ENCODE measurements around the gene CCIN. TPM values are rescaled to one million over a fixed set of nuclear protein-coding genes. Genes with fewer than 3 reads are reported as not detected.

The CCIN gene
- total RNA-seq, 2 donors from 2014 or later, result 2.0 to 2.5 TPM

DNA sequence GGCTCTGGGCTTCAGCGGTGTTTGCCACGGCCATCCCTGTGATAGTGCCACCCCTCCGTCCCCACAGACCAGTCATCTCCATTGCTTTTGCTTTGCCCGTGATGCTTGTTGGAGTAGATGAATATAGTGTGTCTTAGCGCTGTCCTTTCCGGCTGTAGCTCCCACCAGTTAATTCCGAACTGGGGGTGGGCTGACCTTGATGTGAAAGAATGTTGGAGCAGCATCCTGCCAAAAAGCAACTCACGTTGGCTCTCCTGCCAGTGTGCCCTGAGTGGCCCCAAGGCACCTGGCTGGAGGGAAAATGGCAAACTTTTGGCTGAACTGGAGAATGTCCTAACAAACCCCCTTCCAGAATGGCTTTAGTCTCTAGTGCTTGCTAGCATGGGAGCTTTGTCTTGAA is 41.5 kb downstream of the CCIN start:
- intact Hi-C loops (cut with DNase I), result no loop called here
- no peak for DNase-seq (ENCODE audit: low spot score)

DNA sequence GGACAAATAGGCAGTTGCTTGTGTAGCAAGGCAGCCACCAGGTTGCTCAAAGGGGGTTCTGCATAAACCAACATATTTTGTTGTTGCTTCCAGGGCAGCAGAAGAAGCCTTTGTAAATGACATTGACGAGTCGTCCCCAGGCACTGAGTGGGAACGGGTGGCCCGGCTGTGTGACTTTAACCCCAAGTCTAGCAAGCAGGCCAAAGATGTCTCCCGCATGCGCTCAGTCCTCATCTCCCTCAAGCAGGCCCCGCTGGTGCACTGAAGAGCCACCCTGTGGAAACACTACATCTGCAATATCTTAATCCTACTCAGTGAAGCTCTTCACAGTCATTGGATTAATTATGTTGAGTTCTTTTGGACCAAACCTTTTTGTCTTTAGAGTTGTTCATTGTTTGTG is 42.3 kb downstream of the CCIN start:
- no peak for DNase-seq (ENCODE audit: low spot score)
- intact Hi-C loops (cut with DNase I), result no loop called here

DNA sequence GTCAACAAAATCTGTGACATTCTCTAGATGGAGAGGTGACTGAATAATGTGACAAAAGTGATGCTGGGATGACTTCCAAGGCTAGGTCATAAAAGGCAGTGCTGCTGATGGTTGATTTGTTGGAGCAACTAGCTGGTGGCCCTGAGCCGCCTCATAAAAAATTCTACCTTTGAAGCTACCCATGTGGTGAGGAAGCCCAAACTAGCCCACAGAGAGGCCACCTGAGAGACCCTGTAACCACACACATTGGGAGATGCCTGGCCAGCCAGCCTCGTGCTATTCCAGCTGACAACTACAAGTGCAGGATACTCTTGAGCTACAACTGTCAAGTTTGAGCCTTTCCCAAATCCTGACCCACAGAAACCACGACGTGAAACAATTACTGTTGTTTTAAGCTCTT is 44.2 kb downstream of the CCIN start:
- DNase-seq (ENCODE audit: low spot score), result no peak
- intact Hi-C loops (cut with DNase I), result no loop called here

DNA sequence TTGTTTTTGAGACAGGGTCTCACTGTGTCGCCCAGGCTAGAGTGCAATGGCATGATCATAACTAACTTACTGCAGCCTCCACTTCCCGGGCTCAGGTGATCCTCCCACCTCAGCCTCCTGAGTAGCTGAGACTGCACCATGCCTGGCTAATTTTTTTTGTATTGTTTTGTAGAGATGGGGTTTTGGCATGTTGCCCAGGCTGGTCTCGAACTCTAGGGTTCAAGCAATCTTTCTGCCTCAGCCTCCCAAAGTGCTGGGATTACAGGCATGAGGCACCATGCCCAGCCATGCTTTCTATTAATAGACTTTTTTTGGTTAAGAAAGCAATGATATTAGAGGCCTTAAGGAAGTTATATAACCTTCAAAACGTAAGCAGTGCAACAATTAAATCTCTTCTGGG is 44.8 kb downstream of the CCIN start:
- intact Hi-C loops (cut with DNase I), result no loop called here
- no peak for DNase-seq (ENCODE audit: low spot score)

DNA sequence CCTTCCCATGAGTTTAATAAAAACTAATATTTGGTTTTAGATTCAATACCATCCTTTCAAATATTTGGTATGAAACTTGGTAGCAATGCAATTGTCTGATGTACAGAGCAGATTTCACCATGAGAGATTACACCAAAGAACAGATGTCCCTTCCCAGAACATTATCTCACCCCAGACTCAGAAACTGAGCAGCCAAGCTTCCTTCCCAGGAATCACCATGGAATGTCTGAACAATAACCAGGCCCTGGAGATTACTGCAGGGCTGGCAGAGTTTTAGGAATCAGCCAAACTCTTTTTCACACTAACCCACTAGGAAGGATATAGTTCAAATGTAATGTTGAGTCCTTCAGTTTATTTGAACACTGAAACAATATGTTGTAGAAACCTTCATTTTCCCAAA is 45.4 kb downstream of the CCIN start:
- no peak for DNase-seq (ENCODE audit: low spot score)
- intact Hi-C loops (cut with DNase I), result no loop called here

DNA sequence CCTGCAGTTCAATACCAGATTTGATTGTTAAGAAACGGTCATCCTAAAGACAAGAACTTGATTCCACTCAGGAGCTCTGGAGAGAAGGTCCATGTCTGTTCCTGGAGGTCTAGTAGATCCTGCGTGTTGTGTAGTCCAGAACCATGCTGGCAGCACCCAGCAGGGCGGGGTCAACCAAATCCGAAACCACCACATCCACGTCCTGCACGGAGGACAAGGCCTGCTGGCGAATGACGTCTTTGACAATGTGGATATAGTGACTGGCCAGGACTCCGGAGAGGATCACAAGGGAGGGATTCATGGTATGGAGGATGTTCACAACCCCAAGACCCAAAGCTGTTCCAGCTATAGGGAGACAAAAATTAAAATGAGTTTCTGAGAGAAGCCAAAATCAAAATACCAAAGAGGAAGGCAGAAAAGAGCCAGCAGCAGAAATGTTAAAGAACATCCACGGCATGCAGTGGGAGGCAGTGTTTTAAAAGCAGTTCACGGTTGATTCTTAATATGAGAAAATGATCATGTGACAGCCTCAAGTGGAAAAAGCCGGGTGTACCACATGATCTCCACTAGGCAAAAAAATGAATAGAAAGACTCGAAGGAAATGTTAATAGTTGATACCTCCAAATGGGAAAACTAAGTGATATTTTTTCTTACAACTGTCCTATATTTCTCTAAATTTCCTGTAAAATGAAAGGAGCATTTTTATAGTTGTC is 48.2 kb downstream of the CCIN start:
- DNase-seq (ENCODE audit: low spot score), result no peak
- intact Hi-C loops (cut with DNase I), result no loop called here

DNA sequence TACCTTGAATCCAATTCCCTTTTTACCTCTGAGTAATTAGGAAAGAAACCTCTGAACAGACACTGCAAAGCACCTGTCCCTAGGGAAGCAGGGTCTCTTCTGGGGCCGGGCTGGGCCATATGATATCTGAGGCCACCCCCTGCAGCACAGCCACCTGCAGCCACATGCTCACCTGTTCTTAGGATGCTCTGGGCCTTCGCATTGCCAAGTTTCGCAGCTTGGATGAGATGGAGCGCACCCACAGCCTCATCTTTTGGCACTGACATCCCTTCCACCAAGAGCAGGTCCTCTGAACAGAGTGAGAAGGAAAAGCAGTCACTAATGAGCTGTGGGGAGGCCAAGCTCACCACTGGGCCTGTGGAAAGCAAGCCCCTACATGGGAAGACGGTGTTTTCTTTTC is 48.8 kb downstream of the CCIN start:
- intact Hi-C loops (cut with DNase I), result no loop called here
- DNase-seq (ENCODE audit: low spot score), result no peak

DNA sequence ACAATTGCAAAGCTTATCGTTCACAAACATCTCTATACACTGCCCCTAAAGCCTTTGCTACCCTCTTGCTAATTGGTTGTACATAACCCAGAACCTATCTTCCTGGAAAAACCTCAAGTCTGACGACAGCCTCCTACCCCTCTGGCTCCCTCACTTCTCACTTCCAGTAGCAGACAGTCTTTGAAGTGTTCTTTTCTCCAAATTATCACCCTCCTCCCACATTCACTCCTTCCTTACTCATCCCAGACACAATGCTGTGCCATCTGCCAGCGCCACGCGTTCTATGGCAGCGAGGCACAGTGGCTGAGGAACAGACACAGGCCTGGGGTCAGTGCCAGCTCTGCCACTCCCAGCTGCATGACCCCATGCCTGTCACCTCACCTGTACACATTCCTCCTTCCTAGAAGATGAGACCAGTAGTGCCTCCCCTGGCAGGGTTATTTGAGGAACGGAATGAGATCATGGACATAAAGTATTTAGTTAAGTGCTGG is 49.3 kb downstream of the CCIN start:
- intact Hi-C loops (cut with DNase I), result no loop called here
- DNase-seq (ENCODE audit: low spot score), result no peak

Other genes starting within 250 kb of the CCIN start
- gene OR2S2, start 211.2 kb upstream of the CCIN start, total RNA-seq, result not detected
- 10 to 100 TPM; 20.1 to 30.3 TPM for gene RECK, start 132.5 kb upstream of the CCIN start, total RNA-seq
- 10 to 100 TPM; 52.2 to 74.9 TPM for gene GLIPR2, start 32.7 kb upstream of the CCIN start, total RNA-seq
- 100 to 1,000 TPM; 109 to 135 TPM for gene CLTA, start 21.5 kb downstream of the CCIN start, total RNA-seq
- 10 to 100 TPM; 14.9 to 22.3 TPM for gene GNE, start 89.1 kb downstream of the CCIN start, total RNA-seq
- 10 to 100 TPM; 42.0 to 54.7 TPM for gene RNF38, start 230.9 kb downstream of the CCIN start, total RNA-seq

Measured in posterior vena cava (tissue), 2 donors.